Fibroblast of pulmonary artery (primary cell): ENCODE results near the gene NSUN2.

ENCODE experiments used
- DNase-seq: peaks from one replicate; pipeline ENCODE4 v3.0.0-alpha.2; 2010; ENCODE audit warnings: low read depth
- H3K4me3 ChIP-seq: replicated peaks from 2 replicates; pipeline ENCODE4 v1.5.1; 2011; ENCODE audit warnings: low read depth, mild to moderate bottlenecking, control low read depth, low read length, moderate library complexity
- TF ChIP-seq, protein P1 (sequence below): IDR thresholded peaks from 2 replicates; pipeline ENCODE4 v1.5.1; 2011; ENCODE audit warnings: mild to moderate bottlenecking, control low read depth, low read length, inconsistent platforms; ENCODE audit errors: missing control alignments

Gene NSUN2

DNA sequence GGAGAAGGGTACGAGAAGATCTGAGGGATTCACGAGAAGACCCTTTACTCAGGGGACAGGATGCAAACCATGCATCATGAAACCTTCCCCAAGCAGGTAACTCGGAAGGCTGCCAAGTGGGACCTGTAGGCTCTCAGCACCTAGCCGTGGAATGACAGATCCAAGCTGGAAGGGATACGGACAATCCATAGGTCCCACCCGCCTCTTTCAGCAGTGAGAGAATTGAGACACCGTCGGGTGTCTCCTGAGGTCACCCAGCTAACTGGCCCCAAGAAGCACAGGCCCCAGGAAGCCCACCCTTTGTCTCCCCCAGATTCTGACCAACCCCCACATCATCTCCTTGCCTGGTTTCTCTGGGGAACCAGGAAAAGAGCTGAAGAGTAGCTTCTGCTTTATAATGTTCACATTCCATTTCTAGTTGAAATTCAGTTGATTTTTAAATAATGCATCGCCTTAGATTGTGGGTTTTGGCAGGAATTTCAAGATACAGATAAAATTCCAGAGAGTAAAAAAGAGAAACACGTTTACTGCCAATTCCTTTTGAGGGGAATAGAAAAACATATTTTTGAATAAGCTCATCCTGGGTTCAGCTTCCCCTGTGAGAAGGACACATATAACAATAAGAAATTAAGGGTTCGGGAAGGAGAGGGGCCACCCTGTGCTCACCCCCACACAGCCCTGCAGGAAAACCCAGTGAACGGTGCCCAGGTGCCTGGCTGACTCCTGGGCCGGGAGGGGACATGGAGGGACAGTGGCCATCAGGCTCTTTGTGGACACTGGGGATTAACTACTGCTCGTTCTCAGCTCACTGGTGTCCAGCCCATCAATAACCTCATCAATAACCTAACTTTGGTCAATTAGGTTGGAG lies 51.1 kb downstream of the NSUN2 start:
- H3K4me3 ChIP-seq = no peak overlapping the region
- TF ChIP-seq, protein P1, sequence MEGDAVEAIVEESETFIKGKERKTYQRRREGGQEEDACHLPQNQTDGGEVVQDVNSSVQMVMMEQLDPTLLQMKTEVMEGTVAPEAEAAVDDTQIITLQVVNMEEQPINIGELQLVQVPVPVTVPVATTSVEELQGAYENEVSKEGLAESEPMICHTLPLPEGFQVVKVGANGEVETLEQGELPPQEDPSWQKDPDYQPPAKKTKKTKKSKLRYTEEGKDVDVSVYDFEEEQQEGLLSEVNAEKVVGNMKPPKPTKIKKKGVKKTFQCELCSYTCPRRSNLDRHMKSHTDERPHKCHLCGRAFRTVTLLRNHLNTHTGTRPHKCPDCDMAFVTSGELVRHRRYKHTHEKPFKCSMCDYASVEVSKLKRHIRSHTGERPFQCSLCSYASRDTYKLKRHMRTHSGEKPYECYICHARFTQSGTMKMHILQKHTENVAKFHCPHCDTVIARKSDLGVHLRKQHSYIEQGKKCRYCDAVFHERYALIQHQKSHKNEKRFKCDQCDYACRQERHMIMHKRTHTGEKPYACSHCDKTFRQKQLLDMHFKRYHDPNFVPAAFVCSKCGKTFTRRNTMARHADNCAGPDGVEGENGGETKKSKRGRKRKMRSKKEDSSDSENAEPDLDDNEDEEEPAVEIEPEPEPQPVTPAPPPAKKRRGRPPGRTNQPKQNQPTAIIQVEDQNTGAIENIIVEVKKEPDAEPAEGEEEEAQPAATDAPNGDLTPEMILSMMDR = no peak
- DNase-seq = peak; percentile 3

DNA sequence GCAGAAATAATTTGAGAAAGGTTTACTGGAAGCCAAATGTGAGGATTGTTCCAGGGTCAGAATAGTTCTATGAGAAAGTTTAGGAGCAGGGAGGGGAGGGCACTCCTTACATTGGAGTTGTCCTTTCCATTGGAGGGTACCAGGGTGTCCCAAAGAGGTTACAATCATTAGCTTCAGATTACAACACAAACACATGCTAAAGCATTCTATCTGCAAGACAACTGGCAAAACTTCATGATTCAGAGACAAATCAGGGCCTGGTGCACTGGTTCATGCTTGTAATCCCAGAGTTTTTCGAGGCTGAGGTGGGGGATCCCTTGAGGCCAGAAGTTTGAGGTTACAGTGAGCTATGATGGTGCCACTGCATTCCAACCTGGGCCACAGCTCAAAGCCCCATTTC lies 51.8 kb downstream of the NSUN2 start:
- TF ChIP-seq, protein P1 = no peak
- DNase-seq = no peak
- H3K4me3 ChIP-seq = no peak overlapping the region

DNA sequence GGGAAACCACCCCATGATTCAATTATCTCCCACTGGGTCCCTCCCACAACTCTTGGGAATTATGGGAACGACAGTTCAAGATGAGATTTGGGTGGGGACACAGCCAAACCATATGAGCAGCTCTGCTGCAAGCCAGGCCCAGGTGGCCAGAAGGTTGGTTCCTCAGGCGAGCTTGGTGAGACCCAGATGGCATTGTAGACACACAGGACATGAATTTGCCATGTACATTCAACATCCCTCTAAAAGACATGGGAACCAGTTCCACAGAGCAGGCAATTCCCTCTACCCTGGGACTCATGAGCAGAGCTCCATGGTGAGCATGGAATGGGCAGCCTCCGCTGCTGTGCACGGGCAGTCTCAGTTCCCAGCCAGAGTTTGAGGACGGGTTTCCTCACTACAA lies 53.3 kb downstream of the NSUN2 start:
- no peak overlapping the region for H3K4me3 ChIP-seq
- TF ChIP-seq, protein P1 = no peak
- no peak for DNase-seq

DNA sequence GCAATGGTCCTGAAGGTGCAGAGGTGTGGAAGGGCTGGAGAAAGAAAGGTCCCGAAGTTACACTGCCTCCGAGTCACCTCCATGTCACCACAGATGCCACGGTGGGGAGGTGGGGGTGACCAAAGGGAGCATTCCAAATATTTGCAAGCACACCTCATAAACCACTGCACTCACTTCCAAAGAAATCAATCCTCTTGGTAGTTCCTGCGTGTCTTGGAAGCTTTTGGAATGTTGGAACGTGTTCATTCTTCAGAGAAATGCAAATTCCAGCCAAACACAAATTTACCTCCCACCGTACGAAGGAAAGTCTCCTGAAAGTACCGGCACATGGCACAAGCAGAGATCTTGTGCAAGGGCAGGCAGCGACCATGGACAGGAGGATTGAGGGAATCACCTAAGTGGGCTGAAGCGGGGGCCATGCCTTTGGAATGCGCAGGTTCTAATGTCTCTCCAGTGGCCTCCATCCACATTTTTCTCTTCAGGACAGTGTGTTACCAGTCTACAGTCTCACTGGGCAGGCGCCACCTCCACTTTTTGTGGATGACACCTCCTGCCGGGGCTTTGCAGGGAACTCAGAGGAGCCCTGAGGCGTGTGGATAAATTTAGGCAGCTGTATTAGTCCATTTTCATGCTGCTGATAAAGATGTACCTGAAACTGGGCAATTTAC lies 54.0 kb downstream of the NSUN2 start:
- TF ChIP-seq, protein P1 = no peak
- H3K4me3 ChIP-seq = no peak overlapping the region
- DNase-seq = no peak

DNA sequence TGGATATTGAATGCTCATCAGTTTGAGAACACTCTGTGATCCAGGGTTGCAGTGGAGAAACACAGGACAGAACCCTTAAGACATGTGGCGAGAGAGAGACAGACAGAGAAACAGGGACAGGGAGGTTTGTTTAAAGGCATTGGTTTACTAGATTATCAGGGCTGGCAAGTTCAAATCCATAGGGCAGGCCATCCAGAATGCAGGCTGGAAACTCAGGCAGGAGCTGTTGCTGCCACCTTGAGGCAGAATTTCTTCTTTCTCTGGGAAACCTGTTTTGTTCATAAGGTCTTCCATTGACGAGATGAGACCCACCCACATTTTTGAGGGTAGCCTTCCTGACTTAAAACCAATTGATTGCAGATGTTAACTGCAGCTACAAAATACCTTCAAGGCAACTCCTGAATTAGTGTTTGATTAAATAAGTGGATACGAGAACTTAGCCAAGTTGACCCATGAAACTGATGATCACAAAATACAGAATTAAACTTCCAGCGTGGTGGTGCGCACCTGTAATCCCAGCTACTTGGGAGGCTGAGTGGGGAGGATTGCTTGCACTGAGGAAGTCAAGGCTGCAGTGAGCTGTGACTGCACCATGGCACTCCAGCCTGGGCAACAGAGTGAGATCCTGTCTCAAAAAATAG lies 55.9 kb downstream of the NSUN2 start:
- DNase-seq = peak; percentile 68
- H3K4me3 ChIP-seq = no peak overlapping the region
- TF ChIP-seq, protein P1 = peak; percentile 70

DNA sequence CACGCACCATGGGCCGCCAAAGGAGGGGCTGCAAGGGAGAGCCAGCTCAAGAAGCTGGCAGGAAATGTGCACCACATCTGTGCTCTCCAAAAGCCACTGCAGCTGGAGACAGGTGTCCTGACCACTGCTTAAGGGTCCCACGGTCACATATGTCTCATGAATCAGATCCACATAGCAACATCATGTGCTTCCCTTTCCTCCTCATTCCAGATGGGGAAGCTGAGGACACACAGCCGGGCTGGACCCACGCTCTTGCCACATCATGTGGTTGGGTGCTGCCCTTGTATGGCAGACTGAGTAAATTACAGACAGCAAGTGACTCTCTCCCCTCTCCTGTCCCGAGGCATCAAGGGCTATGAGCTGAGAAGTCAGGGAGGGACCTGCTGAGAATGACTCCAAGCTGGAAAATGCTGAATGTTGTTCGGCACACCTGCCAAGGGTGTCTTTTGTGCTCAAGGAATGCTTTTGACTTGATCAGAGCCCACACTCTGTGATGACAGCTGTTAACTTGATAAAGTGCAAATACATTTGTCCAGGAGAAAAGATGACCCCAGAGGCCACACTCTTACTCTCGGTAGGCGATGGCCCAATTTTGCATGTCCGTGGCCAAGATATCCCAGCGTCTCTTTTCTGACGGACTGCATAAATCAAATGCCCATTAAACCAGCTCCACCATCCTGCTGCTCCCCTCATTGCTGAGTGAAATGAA lies 58.2 kb downstream of the NSUN2 start:
- no peak for DNase-seq
- TF ChIP-seq, protein P1 = no peak
- H3K4me3 ChIP-seq = no peak overlapping the region
